HG03039 (cell line): ENCODE measurements around the gene FSTL5.

ENCODE experiments used
- ATAC-seq: cut with Tn5 transposase; IDR thresholded peaks from one replicate; pipeline ENCODE4 v1.9.1; 2021; ENCODE audit warnings: mild to moderate bottlenecking, moderate library complexity; ENCODE audit not compliant: unreplicated experiment

The FSTL5 gene

DNA sequence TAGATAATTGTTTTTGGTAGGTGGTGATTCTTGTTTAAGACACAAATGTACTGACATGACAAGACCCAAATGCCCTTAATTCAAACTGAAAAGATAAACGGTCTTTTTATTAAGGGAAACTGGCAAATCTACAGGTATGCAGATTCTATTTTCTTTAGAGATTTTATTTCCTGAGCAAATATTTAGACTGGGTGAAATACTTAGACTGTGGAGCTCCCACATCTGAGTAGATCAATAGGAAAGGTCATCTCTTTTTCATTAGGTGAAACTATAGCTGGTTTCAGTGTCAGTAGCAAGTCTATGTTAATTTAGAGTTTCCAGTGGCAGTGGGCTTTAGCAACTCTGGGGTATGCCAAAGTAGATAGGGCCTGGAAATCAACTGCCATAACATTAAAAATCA lies 446.7 kb downstream of the FSTL5 start:
- no peak for ATAC-seq

DNA sequence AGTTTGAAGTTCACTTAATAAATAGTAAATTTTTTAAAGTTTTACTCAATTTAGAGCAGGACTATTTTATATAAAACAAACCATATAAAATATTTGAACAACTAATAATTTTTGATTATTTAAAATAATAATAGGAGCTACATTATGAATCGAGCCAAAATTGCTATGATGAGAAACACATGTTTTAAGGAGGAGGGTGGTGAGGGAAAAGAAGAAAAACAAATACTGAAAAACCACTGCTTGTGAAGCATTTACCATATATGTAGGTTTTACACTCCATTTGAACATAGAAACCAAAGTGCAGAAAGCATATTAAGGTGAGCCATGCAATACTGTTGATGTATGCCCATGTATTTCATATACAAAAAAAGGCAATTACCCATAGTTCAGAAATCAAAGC lies 448.9 kb downstream of the FSTL5 start:
- ATAC-seq, result no peak

DNA sequence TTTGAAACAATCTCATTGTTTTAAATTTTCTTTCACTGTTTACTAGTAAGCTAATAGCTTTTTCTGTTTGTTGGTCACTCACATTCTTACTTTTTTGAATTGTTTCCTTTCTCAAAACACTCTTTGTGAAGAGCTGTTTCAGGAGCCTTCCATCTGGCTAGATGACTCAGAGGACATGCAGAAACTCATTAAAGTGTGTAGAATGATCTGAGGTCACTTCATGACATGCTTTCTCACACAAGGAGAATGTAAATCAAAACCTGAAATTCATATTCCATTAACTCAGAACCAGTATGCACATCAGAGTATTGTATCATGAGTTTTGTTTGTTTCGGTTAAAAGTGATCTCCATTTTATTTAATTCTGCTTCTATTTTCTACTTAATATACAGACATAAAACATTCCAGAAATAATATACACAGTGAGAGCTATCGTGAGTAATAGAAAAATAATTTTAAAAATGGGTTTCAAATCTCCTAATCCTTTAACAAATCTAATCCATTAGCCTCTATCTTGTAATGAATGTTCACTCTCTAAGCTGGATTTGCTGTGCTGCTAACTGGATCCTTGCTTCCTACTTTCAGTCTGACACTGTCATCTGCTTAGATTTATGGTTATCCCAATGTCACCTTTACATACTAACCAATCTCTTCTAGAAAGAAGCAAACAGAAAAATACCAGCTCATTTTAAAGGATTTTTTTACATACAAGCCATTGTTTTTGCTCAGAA lies 449.6 kb downstream of the FSTL5 start:
- ATAC-seq, result no peak

DNA sequence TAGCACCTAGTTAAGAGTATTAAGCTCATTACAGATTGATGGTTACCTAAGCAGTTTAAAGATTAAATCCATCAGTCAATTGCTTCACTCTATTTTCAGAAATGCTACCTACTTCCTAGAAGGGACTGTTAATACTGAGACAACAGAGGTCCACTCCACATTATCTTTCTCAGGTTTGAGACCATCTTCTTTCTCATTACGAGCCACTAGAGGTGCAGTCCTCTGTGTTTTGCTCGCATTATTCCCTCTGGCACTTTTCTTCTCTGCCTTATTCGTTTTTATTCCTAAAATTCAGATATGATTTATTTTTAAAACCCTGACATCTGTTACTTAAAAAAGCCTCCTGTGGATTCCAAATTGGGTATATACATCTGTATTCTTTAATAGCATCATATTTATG lies 459.1 kb downstream of the FSTL5 start:
- ATAC-seq, result no peak

DNA sequence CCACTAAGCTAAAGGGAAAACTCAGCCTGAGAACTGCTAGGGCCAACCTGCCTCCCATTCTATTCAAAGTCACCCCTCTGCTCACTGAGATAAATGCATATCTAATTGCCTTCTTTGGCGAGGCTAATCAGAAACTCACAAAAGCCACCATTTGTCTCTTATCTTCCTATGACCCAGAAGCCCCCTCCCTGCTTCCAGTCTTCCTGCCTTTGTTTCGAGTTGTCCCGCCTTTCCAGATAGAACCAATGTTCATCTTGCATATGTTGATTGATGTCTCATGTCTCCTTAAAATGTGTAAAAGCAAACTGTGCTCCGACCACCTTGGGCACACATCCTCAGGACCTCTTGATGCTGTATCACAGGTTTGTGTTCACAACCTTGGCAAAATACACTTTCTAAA lies 459.8 kb downstream of the FSTL5 start:
- ATAC-seq, result no peak

DNA sequence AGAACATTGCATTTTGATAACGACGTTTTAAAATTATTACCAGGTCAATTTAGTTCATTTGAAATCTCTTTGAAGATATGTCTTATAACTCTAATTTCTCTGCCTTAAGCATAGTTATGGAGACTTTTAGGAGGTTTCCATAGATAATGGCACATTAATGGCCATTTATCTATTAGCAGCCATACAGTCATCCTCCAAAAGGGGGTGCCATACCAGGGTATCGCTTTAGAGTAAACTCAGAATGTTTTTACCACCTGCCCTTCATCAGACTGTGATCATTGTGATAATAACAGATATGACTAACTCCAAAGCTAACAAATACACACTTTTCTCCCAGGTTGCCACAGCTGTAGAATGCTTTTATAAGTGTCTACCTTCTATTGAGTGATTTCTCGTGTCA lies 461.5 kb downstream of the FSTL5 start:
- no peak for ATAC-seq

DNA sequence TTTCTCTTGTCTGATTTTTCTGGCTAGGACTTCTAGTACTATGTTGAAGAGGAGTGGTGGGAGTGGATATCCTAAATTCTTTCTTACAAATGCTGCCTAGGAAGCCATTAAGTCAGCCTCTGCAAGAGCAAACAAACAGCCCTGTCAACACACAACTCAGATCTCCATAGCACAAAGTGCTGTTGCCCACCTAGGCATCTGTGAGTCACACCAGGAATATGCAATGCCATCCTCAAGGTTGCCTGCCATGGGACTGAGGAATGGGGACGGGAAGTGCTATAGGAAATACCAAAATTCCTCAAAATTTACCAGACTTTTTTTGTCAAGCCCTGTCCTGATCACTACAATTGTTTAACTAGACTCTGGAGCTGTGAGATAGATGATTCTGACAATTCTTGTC lies 466.9 kb downstream of the FSTL5 start:
- no peak for ATAC-seq

DNA sequence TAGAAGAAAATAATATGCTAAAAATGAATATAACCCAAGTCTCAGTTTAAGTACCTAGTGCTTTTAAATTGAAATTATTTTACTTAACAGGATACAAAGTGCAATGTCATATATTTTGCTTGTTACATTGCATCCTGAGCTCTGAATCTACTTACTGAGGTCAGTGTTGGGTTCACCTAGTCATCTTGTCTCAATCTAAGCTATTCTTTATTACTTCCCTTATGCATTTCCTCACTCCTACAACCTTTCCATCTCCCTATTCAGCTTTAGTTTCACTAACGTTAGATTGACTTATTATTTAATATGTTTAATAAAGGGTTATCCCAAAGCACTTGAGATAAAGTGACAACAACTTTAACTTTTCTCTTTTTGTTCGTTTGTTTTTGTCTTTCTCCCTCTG lies 483.7 kb downstream of the FSTL5 start:
- ATAC-seq, result no peak

DNA sequence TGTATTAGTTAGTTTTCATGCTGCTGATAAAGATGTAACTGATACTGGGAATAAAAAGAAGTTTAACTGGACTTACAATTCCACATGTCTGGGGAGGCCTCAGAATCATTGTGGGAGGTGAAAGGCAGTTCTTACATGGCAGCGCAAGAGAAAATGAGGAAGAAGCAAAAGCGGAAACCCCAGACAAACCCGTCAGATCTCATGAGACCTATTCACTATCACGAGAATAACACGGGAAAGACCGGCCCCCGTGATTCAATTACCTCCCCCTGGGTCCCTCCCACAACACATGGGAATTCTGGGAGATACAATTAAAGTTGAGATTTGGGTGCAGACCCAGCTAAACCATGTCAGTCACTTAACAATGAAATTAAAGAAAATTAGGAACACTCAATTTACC lies 499.1 kb downstream of the FSTL5 start:
- no peak for ATAC-seq

DNA sequence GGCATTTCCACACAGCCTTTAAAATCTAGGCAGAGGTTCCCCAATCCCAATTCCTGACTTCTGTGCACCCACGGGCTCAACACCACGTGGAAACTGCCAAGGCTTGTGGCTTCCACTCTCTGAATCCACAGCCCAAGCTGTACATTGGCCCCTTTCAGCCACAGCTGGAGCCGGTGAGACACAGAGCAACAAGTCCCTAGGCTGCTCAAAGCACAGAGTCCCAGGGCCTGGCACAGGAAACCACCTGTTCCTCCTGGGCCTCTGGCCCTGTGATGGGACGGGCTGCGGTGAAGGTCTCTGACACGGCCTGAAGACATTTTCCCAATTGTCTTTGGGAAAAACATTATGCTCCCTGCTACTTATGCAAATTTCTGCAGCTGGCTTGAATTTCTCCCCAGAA lies 500.0 kb downstream of the FSTL5 start:
- no peak for ATAC-seq

DNA sequence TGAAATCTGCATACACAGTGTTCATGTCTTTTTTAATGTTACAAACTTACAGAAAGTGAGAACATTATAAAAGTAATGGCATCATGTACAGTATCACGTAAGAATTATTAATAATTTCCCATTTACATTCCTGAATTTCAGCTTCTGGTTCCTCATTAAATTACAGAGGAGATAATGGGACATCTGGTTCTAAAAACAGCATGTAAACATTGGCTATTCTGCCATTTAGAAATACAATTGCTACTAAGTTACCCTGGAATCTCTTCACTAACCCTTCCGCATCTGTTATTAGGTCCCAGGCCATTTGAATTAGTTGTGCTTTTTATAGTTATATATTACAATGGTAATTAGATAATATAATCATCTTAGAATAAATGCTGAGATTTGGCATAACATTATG lies 505.1 kb downstream of the FSTL5 start:
- no peak for ATAC-seq

DNA sequence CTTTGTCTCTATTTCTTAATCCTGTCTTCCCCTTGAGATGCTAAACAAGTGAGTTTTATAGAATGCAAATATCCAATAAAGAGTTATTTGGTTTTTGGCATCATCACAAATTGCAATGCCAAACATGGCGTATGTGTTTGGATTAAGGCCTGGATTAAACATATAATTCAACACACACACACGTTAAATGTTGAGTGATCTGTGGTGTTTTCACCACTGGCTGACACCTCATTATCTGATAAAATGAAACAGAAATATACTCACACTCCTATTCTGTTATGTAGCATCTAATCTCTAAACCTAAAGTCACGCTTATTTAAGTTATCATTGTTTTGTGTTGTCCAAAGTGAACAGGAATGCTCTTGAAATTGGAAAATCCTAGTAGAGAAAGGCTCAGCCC lies 506.2 kb downstream of the FSTL5 start:
- no peak for ATAC-seq

DNA sequence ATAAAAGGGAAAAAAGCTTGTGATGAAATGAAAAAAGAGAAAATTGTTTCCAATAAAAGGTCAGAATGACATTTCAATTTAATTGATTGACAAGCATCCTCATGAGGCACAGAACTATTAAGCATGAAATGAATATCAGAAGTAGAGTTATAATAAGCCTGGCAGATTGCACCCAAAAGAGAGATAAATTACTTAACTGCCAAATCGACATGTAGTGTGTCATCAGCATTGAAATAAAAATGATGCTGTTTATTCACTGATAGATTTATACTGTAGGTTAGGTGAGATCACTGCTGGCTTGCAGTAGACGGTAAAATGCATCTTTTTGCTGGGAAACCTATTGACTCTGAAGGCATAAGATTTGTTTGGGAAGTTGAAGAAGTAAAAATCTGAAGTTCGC lies 507.2 kb downstream of the FSTL5 start:
- no peak for ATAC-seq

DNA sequence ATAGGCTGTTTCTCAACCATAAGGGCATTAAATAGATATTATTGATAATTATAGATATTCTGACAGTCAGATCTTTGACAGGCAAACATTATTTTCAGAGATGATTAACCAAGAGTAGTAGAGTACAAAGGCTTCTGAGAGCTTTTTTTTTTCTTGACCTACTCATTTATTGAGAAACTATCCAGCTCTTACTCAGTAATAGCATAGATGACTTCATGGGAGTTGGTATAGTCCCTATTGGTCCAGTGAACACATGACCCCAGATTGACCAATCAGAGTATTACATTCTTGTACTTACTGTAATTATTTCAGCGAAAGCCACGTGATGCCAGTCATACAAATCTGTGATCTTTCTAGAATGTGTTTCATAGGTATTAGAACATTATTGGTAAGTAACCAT lies 508.7 kb downstream of the FSTL5 start:
- ATAC-seq, result no peak

DNA sequence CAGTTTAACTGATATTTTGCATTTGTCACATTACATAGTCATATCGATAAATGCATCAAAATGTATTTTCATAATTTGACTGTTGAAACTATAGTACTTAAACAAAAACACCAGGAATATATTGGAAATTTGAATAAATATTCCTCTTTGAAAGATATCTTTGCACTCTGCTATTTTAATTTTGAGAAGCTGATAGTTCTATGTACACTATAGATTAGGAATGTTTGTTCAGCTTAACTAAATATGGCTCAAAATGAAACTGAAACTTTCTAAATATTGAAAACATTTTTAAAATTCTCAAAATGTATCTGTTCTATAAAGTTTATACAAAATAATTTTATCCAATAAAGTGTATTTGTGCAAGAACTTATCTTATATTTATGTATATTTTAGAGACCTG lies 510.1 kb downstream of the FSTL5 start:
- no peak for ATAC-seq

DNA sequence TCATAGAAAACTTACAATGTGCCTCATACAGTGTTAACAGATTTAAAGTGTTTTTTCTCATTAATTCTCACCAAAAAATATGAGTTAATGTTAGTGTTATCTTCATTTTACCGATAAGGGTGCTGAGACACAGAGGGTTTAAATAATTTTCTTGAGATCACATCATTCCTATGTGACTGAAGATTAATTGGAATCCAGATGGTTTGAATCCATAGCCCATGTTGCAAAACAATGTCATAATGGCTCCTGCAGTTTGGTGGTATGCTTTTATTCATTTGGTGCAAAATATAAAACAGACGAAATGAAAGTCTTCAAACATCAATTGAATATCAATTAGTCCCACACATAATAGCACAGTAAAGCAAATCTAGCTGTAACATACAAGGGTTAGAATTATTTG lies 512.2 kb downstream of the FSTL5 start:
- no peak for ATAC-seq

DNA sequence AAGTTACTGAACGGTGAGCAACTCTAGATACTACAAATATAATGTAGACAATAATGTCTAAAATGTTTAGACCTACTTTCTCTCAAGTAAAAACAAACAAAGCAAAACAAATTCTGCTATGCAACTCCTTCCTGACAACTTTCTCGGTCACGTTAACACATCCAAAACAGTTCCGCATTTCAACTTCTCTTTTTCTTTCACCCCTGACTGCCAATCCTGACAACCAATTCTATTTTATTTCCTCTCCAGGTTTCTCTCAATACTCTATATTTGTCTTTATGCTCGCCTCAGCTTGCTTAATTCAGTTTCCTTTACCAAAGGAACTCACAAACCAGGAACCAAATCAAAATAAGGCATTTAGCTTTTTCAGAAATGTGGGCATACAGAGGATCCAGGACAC lies 513.0 kb downstream of the FSTL5 start:
- ATAC-seq, result no peak

DNA sequence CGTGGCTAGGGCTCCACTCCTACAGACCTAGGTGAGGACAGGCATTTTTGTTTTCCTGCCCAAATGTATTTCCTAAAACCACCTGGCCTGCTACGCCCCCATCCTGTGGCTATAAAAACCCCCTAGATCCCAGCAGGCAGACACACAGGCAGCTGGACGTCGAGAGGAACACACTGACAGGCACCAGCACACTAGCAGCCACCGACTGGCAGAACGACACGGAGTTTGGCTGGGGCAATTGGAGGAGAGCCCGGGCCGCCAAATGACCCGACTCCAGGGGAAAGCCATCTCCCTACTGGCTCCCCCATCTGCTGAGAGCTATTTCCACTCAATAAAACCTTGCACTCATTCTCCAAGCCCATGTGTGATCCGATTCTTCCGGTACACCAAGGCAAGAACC lies 516.0 kb downstream of the FSTL5 start:
- ATAC-seq, result no peak

DNA sequence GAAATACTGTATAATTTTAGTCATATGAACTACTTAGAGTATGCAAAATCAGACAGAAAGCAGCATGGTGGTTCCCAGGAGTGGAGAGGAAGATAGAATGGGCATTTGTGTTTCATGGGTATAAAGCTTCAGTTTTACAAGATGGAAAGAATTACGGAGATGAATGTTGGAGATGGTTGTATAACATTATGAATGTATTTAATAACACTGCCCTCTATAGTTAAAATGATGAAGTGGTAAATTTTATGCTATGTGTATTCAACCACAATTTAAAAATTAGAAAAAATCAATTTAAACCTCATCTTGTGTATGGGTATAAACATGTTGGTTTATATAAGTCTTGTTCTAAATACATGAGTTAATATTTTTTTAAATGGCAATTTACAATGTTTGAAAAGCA lies 521.1 kb downstream of the FSTL5 start:
- ATAC-seq, result no peak

DNA sequence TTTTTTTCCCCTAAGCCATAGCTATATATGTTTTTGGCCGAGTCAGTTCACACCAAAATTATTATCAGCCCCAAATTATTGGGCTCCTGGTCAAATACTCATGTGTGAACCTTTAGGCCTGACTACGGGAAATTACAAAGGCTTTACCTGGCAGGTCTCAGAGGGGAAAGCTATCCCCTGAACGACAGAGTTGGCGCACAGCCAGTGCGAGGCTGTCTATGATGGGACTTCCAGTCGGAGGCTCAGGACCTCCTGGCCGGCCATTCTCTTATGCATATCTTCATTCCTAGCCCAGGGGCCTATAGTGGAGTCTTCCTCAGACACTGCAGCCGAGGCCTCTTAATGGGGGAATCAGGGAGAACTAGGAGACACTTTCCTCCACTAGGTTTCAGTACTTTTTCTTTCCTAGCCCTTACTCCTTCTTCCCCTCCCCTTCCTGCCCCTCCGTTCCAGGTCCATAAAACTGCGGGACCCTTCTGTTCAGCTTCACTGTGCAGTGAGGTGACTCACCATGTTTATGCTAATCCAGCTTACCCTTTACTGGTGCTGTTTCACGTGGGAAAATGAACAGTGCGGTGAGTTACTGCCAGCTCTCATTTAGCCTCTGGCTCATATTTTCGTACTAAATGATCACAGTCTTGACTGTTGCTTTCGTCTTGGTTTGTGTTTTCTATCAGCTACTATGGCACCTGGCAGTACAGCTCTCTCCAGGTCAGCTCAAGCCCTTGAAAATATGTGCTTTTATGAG lies 533.9 kb downstream of the FSTL5 start:
- ATAC-seq, result no peak

DNA sequence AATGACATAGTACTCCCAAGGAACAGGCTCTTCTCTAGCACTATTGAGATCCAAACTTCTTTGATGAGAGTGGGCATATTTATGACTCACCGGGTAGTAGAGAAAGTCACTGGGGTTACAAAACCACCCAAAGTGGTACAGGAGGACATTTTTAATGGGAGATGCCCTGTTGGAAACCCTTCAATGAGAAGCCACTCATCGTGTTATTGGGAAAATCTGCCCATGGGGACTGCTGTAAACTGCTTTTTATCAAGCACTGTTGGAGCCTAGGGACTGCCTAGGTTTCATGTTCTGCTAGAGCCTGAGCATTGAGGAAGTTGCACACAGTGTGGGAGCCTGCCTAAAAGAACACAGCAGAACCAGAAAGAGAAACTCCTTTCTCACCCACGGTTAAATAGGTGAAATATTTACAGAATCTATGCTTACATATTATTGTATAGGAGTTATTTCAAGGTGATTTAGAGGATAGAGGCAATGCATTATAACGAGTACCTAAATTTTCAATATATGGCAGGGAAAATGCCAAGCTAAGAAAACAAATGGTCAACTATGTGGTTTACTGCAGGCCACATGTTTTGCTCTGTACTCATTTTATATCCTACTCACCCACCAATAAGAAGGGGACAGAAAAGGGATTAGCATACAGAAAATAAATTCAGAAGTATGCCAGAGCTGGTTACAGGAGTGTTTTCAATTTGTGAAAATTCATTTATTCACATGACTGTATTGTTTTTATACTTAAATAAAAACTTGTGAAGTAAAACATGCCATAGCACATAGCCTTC lies 559.1 kb downstream of the FSTL5 start:
- ATAC-seq, result no peak

DNA sequence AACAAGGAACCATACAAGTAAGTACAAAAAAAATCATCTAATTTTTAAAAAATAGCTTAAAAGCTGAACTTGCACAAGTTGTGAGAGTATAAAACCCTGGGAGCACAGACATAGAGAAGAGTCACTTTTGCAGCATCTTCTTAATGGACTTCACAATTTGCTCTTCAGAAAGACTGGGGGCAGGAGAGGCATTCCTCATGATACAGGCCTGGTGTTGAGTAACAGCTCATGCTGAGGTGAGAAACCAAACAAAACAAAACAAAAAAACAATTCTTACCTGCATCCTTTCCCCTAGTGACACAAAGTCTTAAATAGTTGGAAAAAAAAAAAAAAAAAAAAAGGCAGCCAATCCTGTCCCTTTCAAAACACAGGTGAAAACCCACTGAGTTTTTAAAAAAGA lies 562.8 kb downstream of the FSTL5 start:
- ATAC-seq, result no peak
